CD4-positive, alpha-beta T cell treated with Interleukin-10 for 1 hour (primary cell): Measurements from ENCODE around the gene PLXNA4.
"Not testable (repeated sequence)": the region's sequence is repeated elsewhere in the genome, so short reads cannot be mapped to it uniquely, and the experiment has no call there.

Source experiments
- DNase-seq: peaks from one replicate; pipeline ENCODE4 v3.0.0-alpha.2; 2020

Gene PLXNA4

DNA sequence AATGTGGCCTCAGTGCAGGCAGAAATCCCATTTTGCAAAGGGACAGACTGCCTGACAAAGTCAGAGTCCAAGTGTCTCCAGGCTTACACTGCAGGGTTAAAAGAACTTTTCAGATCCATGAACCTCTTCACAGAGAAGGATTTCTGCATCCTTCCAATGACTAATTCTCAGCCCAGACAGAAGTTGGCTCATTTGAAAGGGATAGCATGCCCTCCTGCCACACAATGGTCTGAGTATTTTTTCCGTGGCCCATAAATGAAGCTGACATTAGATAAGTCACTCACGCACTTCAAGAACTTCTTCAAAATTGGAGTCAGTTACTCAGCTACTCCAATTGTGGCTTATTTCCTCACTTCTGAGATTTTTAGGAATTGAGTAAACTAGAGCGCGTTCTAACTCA, 170.2 kb downstream of the PLXNA4 start:
- DNase-seq: no peak

DNA sequence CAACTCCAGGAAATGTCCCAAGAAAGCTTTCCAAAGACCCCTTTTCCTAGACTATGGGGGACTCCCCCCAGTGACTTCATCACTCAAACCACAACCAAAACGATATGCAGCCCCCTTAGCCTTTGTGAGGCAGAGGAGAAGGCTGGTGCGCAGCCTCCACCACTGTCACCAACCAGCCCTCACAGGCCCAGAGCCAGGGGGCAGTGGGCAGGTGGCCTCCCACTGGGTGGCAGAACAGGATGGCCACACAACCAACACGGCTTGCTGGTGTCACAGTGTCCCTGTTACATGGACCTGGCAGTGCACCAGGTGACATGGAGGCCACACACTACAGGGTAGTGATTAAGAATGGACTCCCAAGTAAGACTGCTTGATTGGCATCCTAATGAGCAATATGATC, 172.0 kb downstream of the PLXNA4 start:
- no peak for DNase-seq

DNA sequence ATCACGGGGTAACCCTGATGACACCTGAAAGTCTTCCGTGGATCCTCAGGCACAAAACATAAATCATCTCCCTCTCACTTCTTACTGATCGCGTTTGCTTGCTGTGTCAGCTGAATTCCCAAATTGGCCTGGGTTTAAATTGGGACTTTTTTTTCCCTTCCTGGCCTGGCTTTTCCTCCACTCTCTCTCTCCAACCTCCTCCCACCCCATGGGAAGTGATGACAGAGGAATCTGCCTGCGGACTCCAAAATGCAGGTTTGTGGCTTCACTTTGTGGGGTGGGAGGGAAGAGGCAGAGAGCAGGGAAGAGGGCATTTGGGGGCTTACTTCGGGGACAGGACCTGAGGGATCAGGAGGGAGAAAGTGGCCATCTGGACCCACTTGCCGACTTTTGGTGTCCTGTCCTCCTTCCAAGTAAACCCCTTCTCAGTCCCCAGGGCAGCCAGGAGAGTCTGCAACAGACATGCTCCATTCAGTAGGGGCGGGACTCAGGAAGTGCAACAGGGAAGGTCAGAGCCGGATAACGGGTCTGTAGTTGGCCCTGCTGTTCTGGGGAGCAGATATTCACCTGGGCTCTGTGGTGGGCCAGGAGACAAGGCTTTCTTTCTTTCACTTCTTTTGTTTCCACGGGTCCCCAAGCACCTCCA, 172.7 kb downstream of the PLXNA4 start:
- no peak for DNase-seq

DNA sequence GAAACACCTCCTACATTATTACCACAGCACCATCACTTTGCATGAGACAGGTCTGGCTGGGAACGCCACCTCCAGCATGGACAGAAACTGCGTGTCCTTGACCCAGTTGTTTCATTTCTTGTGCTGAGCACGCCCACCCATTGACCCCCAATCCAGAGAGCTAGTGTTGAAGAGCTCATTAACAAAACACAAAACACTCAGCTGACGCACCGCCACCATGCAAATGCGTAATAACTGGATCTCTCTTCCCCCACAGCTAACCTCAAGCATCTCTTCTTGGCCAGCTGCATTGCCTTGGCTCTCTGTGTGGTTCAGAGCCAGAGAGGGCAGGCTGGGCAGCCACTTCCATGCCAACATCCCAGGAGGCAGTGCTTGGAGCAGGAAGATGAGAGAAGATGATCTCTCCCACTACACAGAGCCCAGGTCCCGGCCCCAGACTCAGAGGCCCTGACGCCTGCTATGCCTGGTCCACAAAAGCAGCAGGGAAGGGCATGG, 173.5 kb downstream of the PLXNA4 start:
- DNase-seq: no peak

DNA sequence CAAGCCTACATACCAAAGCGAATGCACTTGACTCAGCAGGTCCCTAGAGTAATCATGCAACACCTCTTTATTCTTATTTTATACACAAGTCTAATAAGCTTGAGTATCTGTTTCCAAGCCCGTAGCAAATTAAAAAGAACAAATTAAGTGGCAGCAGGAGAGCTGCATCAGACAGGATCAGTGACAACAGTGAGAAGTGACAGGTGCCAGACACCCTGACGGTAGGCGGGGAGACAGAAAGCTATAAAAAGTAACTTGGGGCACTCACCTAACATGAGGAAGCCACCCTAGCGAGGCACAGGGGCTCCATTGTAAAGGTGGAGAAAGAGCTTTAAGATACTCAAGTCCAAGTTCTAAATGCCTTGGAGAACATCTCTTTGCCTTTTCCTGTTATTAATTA, 174.2 kb downstream of the PLXNA4 start:
- DNase-seq: no peak

DNA sequence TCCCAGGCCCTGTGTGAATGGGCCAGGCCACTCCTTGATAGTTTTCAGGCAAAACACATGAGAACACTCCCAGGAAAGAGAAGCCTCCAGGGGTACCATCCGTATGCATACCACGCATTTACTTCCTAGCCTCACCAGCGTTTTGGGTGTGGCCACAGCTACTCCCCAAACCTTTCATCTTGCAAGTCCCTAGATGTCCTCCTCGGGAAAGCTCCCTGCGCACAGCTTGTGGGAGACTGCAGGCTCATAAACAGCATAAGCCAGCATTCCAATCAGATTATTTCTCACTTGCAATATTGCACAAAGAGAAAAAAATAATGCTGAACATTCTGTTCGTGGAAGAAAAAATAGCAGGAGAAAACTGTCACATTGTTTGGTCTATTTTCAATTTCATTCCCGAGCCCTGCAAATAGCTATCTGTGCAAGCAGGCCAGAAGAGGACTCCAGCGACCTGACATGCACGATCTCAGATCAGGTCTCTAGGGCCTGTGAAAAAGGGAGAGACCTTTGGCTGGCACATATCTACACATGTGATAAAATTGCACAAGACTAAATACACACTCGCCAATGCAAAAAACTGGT, 175.6 kb downstream of the PLXNA4 start:
- no peak for DNase-seq

DNA sequence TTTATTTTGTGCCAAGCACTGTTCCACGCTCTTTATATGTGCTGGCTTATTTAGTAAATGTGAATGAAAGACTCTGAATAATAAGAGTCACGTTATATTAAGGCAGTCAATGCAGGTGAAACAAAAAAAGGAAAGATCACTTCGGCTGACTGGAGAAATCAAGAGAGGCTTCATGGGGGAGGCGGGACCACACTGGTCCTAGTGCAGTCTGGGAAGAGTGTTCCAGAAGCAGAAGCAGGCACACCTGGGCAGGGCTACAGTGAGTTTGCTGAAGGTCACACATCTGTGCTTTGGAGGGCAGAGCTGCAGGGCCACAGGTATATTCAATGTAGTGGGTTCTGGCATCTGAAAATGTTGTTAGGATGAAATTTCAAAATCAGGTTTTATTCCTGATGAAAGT, 176.9 kb downstream of the PLXNA4 start:
- no peak for DNase-seq

DNA sequence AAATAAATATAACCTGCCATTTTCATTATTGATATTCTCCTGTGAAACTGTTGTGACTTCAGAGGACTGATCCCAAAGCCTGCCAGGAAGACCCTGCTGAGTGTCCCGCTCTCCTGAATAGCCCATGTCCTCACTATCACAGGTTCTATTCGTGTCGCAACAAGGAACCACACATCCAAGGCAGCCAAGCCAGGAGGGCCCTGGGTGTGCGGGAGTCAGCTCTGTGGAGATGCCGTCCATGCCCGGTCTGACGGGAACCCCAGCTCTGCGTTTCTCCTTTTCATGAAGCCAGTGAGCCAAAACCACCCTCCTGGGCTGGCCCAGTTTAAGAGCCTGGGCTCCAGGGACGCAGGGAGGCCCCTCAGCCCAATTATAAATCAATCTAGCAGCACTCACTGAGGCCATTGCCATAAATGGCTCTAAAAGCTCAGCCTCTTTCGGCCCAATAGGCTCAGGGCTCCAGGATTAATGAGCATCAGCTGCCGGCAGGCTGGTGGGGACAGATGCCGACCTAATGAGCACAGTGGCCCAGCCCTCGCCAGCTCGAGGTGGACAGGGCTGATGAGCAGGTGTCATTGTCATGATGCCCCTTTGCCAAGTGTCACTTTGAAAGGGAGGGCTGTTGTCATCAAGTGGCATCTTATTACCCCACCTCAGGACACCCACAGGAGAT, 177.9 kb downstream of the PLXNA4 start:
- no peak for DNase-seq

DNA sequence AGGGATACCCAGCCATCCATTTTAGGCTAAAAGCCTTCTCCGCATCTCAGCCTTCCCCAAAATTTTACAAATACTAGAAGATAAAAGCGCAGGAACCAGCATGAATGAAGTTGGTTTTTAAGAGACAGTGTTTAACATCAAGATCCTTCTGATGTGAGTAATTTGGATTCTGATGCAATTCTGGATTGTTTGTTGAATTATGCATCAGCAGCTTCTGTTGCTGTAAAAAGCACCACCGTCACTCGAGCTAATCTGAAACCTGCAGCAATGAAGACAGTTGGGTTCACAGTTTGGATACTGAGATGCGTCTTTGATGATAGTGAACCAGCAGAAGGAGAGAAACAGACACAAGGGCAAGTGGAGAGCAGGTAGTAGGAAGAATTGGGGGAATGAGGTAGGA, 179.2 kb downstream of the PLXNA4 start:
- no peak for DNase-seq

DNA sequence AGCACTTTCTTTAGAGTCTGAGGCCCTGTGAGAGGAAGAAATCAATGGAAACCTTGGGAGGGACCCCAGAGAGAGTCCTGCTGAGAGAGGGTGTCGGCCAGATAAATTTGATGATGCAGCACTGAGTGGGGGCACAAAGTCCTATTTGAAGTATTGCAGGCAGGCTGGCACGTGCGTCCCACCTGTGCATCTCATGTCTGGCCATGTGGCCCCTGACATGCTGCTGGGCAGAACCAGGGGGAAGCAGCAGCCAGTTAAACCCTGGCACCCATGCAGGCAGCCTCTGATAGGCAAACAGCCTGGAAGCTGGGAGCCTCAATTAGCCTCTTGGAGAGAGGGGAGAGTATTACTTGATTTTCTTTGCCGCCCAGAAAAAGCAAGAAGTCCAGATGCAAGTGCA, 180.9 kb downstream of the PLXNA4 start:
- no peak for DNase-seq

DNA sequence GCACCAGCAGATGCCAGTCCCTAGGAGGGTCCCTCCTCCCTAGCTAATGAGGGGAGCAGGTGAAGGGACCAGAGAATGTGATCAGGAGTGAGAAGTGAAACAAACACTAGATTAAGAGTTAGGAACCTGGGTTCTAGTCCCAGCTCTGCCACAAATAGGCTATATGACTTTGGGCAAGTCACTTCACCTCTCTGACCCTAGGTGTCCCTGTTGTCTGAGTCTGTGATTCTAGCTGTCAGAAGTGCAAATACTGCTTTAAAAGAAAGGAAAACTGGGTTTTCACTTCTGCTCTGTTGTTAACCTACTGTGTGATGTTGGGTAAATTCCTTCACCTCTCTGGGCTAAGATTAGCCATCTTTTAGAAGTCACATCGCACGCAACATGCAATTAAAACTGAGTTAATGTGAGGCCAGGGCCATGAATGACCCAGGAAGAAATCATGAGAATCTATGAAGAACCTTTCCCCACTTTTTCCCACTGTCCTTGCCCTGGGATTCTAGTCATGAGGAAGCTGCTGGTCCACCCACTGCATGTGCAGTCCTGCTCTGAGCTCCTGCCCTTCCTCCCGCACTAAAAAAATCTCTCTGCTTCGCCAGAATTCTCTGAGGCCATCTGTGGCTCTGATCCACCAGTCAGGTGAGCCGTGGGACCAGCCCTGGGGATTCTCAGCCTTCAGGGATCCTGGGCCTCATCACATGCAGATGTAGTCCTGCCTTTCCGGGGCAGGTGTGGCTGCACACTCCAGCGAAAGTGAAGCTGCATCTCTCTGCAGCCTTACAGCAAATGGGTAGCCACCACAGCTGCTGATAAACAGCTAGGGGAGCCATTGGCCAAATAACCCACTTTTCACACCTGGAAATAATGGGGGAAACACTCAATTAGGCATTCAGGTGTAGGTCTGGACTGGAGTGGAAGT, 181.7 kb downstream of the PLXNA4 start:
- peak; percentile 59 for DNase-seq

DNA sequence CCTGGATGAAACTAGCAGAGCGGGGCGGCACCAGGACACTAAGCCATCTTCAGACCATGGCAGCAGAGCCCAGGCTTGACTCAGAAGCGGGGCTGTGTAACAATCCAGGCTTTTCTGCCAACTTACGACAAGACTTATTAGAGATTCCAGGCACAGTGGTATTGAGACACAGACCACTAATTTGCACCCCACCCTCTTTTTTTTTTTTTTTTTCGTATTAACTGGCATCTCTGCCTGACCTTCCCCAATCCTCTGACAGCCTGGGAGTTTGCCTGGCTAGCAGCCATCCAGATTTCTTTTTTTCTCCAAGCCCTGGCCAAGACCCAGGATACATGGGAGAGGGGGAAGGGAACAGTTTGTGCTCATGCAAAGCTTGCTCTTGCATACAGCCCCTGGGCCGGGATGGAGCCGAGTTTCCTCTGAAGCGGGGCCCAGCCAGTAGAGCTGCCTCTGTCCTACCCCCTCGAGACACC, 182.4 kb downstream of the PLXNA4 start:
- DNase-seq: no peak

DNA sequence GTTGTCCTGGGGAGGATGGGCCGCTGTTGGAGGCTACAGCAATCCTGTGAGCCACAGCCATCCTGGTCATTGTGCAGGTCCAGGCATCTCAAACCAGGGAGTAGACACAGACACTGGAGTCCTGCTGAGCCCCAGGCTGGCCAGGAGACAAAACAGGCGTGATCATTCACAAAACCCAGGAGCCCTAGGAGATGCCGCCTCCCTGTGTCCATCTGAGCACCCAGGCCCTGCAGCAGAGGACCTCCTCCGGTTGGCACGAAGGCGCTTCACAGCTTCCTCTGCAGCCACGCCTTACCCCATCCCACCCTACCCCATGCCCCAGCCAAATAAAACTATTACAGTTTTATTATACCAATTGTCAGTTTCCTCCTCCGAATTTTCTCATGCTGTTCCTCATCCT, 183.6 kb downstream of the PLXNA4 start:
- no peak for DNase-seq

DNA sequence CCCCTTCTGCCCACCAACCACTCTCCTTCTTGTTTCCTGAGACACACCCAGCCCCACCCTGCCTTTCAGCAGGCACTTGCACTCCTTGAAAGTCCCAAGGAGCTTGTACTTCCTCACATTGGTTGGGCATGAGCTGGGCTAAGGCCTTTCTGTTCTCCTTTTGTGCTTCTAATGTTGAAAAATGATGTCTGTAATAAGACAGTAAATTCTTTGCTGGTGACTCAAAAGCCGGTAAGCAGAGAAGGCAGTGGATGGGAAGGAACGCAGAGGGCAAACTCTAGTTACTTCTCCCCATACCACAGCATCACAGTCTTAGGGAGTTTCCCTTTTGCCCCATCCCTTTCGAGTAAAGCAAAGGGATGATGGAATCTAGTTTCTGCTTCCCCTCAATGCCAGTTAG, 185.6 kb downstream of the PLXNA4 start:
- DNase-seq: peak; percentile 17

DNA sequence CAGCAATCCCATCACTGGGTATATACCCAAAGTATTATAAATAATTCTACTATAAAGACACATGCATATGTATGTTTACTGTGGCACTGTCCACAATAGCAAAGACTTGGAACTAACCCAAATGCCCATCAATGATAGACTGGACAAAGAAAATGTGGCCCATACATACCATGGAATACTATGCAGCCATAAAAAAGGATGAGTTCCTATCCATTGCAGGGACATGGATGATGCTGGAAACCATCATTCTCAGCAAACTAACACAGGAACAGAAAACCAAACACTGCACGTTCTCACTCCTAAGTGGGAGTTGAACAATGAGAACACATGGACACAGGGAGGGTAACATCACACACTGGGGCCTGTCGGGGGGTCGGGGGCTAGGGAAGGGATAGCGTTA, 186.2 kb downstream of the PLXNA4 start:
- not testable (repeated sequence) for DNase-seq

DNA sequence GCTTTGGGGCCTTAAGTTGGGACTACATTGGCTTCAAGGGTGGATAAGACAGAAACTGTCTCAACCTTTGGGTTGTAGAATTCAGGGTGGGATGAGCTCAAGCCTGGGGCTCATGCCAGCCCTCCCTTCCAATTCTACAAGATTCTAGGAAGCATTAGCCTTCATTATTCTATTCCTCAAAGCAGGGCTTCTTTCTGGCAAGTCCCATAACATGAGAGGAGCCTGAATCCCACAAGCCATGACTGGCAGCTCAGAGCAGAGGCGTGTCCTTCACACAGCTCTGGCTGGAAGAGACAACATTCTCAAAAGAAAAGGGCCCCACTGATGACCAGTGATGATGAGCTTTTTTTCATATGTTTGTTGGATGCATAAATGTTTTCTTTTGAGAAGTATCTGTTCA, 187.6 kb downstream of the PLXNA4 start:
- no peak for DNase-seq

DNA sequence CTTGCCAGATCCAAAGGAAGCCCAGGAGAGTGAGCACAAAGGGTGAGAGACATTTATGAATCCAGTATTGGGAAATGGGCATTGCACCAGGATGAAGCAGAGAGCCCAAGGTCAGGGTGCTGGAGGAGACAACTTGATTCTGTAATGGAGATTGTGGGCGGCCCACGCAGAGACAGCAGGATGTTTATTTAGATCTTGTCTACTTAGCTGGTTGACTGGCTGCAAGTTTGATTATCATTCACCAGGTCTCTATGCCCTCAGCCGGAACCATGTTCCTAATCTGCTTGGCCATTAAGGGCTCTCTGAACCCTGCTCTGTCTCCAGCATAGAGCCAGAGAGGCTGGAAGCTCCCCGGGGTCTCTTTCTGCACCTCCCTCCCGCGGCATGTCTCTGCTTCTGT, 188.7 kb downstream of the PLXNA4 start:
- DNase-seq: no peak

DNA sequence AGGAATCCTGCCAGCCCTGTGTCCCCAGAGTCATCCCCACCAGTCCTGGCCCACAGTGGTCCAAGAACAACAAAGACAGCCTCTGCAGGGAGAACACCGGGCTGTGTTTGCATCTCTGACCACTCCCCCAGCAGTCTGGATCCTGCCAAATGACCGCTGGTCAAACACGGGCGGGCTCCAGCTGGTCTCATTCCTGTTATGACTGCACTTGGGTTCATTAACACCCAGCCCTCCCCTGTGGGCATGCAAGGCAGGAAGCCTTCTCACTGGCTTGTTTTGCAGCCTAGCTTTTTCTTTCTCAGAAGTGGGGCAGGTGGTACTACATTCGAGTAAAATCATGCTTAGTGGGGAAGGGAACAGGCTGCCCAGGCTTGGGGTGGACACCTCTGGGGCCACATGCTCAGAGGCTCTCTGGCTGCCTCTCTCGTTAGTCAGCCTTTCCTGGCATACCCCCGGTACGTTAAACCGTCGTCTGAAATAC, 190.0 kb downstream of the PLXNA4 start:
- DNase-seq: no peak

DNA sequence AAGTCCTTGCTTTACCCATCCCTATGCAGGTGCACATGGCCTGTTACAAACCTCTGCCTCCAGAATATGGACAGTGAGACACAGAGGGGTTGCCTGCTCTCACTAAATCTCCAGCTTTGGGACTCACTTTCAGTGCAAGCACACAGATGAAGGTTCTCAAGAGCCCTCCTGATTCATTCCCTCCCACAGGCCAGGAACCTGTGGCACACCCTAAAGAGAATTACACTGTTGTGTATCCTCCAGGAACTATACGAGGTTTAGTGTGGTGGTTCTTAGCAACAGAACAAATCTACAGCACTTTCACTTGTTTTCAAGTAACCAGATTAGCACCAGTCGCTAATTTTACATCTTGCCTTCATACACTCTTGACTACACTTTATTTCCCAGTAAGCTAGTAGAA, 192.3 kb downstream of the PLXNA4 start:
- no peak for DNase-seq

DNA sequence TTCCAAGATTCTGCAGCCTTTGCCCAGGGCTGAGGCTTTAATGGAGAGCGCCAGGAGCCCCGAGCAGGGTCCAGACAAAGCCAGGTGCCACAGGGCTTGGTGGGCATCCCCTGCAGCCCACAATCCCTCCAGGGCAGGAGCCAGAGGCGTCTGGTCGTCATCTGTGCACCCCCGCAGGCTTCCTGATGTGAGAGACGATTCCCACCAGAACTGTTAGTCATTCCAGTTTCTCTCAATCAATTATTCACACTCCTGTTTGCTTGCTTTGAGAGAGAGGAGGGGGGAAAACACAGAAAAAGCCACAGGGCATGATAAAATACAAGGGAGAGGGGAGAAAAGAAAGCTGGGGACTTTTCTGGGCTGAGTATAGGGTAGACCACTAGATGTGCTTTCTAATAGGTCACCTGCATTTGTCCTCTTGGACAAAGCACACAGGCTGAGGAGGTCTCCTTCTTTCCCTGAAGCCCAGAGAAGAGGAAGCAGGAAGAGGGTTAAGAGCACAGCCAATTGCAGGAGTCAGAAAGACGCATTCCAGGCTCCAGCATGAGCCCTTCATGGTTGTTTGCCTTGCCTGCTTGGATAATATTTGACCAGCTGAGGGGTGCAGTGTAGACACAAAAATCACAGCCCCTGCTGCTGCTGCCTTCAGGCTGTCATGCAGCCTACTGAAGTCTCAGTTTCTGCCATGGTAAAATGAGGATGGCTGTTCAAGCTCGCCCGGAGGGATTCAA, 194.4 kb downstream of the PLXNA4 start:
- DNase-seq: no peak

DNA sequence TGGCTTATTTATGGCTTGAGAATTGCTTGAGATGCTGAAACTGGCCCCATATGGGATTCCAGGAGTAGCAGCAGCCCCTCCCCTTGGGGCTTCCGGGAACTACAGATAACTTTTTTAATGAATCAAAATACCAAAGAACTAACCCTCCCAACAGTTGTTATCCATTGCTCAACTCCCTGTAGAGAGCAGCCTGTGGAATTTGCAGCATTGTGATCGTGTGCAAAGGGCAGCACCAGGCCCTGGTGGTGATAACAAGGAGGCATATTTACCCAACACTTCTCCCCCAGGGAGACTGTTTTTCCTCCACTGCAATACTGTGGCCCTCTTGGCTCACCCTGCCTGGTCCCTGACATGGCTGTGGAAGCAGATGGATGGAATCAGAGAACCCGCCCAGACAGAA, 196.2 kb downstream of the PLXNA4 start:
- DNase-seq: no peak

DNA sequence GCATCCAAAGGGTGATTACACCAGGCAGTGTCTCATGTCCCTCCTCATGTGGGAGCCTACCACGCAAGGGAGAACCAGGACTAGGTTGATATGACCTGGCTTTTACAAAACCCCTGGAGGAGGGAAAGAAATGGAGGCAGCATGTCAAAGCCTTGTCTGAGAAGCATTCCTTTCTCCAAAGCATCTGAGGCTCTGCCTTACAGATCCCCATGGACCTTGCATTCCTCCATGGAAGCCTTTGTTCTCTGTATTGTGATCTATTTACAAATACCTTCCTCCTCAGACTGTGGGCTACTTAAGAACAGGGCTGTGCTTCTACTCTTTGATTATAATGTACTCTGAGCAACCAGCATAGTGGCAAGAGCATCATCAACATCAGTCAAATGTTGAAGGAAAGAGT, 197.0 kb downstream of the PLXNA4 start:
- DNase-seq: no peak
